Stimulated activated CD4-positive, alpha-beta T cell treated with anti-CD3 and anti-CD28 coated beads, Interleukin-1b, Interleukin-23, amount 100 ng/mL, for 4 hours (primary cell): ENCODE data around the gene BFSP2.

Experiments
- DNase-seq, 2 donors: peaks; one replicate each; pipeline ENCODE4 v3.0.0-alpha.2; 2020; ENCODE audit warnings: low read depth in 2 of 2

The BFSP2 gene

GRCh38 chr3:133383175-133383574, 16.7 kb upstream of the BFSP2 start:
- DNase-seq: no peak

GRCh38 chr3:133383741-133384140, 16.1 kb upstream of the BFSP2 start:
- no peak for DNase-seq

- no peak for DNase-seq
Measured at GRCh38 chr3:133384331-133385027, 15.4 kb upstream of the BFSP2 start.

GRCh38 chr3:133386876-133387275, 13.0 kb upstream of the BFSP2 start:
- no peak for DNase-seq

- DNase-seq: no peak
Measured at GRCh38 chr3:133387341-133387740, 12.5 kb upstream of the BFSP2 start.

- DNase-seq: no peak
Measured at GRCh38 chr3:133388696-133389395, 11.0 kb upstream of the BFSP2 start.

GRCh38 chr3:133390715-133391114, 9.1 kb upstream of the BFSP2 start:
- DNase-seq: no peak

- DNase-seq: no peak
Measured at GRCh38 chr3:133393204-133393603, 6.7 kb upstream of the BFSP2 start.

- no peak for DNase-seq
Measured at GRCh38 chr3:133393691-133394474, 6.0 kb upstream of the BFSP2 start.

GRCh38 chr3:133394561-133395311, 5.1 kb upstream of the BFSP2 start:
- no peak for DNase-seq

- DNase-seq: no peak
Measured at GRCh38 chr3:133396906-133397305, 3.0 kb upstream of the BFSP2 start.

GRCh38 chr3:133401374-133402135, 1.7 kb downstream of the BFSP2 start:
- no peak for DNase-seq

- no peak for DNase-seq
Measured at GRCh38 chr3:133404920-133405319, 5.1 kb downstream of the BFSP2 start.

- no peak for DNase-seq
Measured at GRCh38 chr3:133408366-133408765, 8.5 kb downstream of the BFSP2 start.

- no peak for DNase-seq
Measured at GRCh38 chr3:133408961-133409360, 9.1 kb downstream of the BFSP2 start.

- DNase-seq: no peak
Measured at GRCh38 chr3:133410191-133410892, 10.5 kb downstream of the BFSP2 start.

GRCh38 chr3:133412183-133413132, 12.6 kb downstream of the BFSP2 start:
- DNase-seq: no peak

- no peak for DNase-seq
Measured at GRCh38 chr3:133413161-133414020, 13.5 kb downstream of the BFSP2 start.

- DNase-seq: no peak
Measured at GRCh38 chr3:133414021-133414392, 14.2 kb downstream of the BFSP2 start.
